Activated naive CD8-positive, alpha-beta T cell treated with anti-CD3 and anti-CD28 coated beads for 36 hours (primary cell): Measurements from ENCODE around the gene RNF31. TPM values are rescaled to one million over a fixed set of nuclear protein-coding genes. Genes with fewer than 3 reads are reported as not detected.

ENCODE experiments used
- DNase-seq: peaks from one replicate; pipeline ENCODE4 v3.0.0; 2021
- H3K27ac Mint-ChIP-seq: one replicate; pipeline ENCODE4 v1.8.0; 2022; ENCODE audit warnings: mild to moderate bottlenecking, moderate library complexity, mixed read lengths
- H3K27me3 Mint-ChIP-seq: one replicate; pipeline ENCODE4 v1.8.0; 2022; ENCODE audit warnings: mild to moderate bottlenecking, mixed read lengths
- H3K36me3 Mint-ChIP-seq: one replicate; pipeline ENCODE4 v1.8.0; 2021; ENCODE audit warnings: mild to moderate bottlenecking, mixed read lengths
- H3K4me1 Mint-ChIP-seq: one replicate; pipeline ENCODE4 v1.8.0; 2021; ENCODE audit warnings: mixed read lengths
- H3K4me3 Mint-ChIP-seq: one replicate; pipeline ENCODE4 v1.8.0; 2022; ENCODE audit warnings: mild to moderate bottlenecking, moderate library complexity, mixed read lengths
- H3K9me3 Mint-ChIP-seq: one replicate; pipeline ENCODE4 v1.8.0; 2022; ENCODE audit warnings: mixed read lengths
- total RNA-seq, 2 experiments: library from RNA; stranded (reverse); gene quantifications; one replicate each; pipeline ENCODE4 v1.2.3, GENCODE V29; 2021

The RNF31 gene
- total RNA-seq, 2 experiments from 2014 or later, result 82.2 to 86.5 TPM

DNA sequence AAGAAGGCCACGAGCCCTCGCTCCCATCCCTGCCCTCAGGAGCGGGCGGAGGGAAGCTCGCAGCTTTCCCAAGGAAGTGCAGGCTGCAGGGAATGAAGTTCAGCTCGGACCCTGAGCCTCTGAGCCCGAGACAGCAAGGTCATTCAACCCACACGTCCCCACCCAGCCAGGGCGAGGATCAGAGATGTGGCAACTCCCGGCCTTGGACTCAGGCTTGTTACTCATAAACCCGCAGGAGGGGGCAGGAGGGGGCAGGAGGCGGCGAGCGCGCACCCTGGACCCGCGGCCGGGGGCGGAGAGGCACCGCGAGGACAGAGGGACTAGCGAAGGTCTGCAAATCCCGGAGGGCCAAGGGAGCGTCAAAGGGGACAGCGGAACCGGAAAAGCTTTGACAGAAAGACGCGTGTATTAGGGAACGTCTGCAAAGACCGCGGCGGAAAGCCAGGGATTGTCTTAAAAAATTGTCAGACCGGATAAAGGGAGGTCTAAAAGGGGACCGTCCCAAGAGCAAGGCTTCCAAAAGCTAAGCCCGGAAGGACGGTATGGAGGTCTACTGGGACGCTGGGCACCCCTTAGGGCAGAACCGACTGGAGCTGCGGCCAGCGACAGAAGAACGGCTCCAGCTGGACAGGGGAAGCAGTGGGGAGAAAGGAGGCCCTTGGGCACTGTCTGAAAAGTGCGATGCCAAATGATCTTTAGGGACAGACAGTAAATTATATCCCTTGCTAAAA is 33.3 kb upstream of the RNF31 start:
- peak overlapping the region; percentile 95 for H3K4me3 Mint-ChIP-seq
- no peaks in the 10 kb centered on the region for H3K9me3 Mint-ChIP-seq
- DNase-seq, result peak; percentile 87
- H3K27me3 Mint-ChIP-seq, result no peaks in the 10 kb centered on the region
- peaks cover 22% of the 10 kb centered on the region for H3K4me1 Mint-ChIP-seq
- H3K36me3 Mint-ChIP-seq, result peaks cover 17% of the 10 kb centered on the region
- H3K27ac Mint-ChIP-seq, result peak overlapping the region; percentile 99

DNA sequence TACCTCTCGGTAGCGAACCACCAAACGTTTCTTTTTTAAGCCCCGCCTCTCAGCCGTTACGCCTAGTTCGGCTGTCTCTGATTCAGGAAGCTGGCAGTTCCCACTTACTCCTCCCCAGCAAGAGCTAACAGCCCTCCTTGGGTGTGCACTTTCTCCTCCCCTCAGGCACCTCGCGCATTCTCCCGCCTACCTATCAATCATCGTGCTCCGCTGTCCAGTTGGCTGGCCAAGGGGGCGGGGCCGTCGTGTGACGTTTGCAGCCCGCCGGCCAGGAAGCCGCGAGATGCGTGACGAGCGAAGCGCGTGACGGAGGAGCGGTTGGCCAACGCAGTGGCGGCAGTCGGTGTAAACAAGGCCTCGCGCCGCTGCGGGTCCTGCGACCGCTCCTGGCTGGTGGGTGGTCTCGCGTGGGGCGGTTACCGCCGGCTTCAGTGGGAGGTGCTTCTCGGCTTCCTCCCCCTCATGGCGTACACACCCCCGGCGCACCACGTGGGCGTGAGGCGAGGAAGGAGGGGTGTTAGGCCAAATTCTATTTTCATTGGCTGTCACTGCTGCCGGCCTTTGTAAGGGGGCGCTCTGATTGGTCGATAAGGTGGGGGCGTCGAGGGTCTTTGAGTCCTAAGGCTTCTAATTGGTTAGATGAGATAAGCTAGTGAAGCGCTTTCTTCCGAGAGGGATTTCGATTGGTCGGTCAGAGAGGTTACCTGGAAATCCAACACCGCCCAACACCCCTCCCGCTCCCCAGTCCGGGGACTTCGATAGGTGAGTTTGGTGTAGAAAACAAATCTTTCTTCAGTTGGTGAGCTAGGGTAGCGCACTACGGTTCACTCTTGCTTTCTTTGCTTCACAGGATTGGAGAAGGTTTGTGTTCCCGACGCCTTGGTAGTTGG is 32.5 kb upstream of the RNF31 start, which contains the start of the genes DCAF11 and NRL:
Gene DCAF11, plus strand, starts transcription at position 246 of the 890 bp plus-strand sequence. CDS start 818 bp downstream, outside the sequence.
Gene NRL, minus strand, starts transcription at position 418 of the 890 bp plus-strand sequence. CDS start 32,101 bp downstream, outside the sequence.
- Mint-ChIP-seq H3K27me3 (no peaks in the 10 kb centered on the region), H3K36me3 (peaks cover 17% of the 10 kb centered on the region), H3K4me1 (peaks cover 22% of the 10 kb centered on the region), H3K27ac (peak within 1 kb of the TSS; percentile 99), H3K4me3 (peak within 1 kb of the TSS; percentile 95), H3K9me3 (no peaks in the 10 kb centered on the region)
- DNase-seq, result peak; percentile 99

DNA sequence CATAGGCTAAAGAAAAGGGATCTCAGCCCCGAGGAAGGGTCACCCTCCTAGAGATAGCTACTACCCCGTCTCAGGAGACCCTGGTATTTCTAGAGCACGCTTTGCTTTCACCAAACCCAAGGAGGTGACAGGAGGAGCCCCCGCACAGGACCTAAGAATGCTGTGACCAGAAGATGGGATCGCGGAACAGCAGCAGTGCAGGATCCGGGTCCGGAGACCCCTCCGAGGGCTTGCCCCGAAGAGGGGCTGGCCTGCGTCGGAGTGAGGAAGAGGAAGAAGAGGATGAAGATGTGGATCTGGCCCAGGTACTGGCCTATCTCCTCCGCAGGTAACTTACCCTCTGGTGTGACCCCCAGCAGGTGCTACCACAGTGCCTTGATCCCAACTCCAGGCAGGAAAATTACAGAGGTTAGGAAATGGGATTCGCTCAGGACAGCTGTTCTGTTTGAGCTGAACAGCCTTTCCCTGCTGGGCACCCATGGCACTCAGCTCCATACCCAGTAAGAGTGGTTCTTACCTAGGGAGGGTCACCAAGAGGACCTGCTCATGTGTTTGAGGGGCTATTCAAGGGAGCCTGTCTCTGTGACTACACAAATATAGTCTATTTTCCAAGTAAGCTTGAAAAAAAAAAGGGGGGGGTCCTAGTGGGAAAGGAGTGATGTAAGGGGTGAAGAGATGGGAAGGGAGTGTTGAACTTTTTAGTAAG is 31.7 kb upstream of the RNF31 start:
- no peaks in the 10 kb centered on the region for H3K27me3 Mint-ChIP-seq
- peaks cover 21% of the 10 kb centered on the region for H3K4me1 Mint-ChIP-seq
- peak overlapping the region; percentile 99 for H3K27ac Mint-ChIP-seq
- H3K4me3 Mint-ChIP-seq, result peak overlapping the region; percentile 95
- peaks cover 17% of the 10 kb centered on the region for H3K36me3 Mint-ChIP-seq
- H3K9me3 Mint-ChIP-seq, result no peaks in the 10 kb centered on the region
- DNase-seq, result no peak

DNA sequence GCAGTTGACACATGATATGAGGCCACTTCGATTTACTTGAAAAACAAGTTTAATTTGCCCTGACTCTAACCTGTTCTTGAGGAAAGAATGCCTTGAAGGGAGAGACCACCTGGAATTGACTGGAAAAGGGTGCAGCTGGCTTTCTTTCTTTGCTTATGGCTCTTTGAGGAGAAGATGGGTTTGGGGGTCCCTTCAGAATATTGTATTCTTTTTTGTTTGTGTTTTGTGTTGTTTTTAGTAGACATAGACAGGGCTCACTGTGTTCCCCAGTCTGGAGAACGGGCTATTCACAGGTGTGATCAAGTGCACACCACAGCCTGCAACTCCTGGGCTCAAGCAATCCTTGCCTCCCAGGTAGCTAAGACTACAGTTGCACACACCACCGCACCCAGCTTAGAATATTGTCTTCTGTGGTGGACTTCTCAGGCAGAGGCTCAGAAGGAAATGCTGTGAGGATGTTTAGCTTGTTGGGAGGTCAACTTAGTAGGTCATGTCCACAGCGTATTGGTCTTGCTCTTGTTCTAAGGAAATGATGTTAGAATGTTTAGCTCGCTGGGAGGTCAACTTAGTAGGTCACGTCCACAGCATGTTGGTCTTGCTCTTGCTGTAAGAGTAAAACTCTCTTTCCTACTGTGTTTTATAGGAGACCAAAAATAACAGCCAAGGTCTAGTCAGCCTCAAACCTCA is 31.0 kb upstream of the RNF31 start:
- peaks cover 17% of the 10 kb centered on the region for H3K36me3 Mint-ChIP-seq
- no peaks in the 10 kb centered on the region for H3K27me3 Mint-ChIP-seq
- peaks cover 20% of the 10 kb centered on the region for H3K4me1 Mint-ChIP-seq
- no peaks in the 10 kb centered on the region for H3K9me3 Mint-ChIP-seq
- peak overlapping the region; percentile 99 for H3K27ac Mint-ChIP-seq
- peak overlapping the region; percentile 95 for H3K4me3 Mint-ChIP-seq
- DNase-seq, result no peak

DNA sequence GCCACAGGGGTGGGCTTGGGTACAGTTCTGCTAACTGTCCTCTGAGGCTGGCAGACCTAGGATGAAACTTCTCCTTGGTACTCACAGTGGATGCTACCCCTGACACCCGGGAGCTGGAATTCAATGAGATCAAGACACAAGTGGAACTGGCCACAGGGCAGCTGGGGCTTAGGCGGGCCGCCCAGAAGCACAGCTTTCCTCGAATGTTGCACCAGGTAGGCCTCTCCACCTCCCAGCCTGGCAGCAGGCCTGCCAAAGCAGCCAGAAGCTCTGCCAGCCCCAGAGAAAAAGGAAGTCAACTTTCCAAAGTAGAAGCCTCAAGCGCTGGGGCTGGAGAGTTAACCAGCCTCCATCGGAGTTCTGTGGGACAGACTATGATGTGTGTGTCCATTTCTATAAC is 30.1 kb upstream of the RNF31 start:
- H3K4me3 Mint-ChIP-seq, result no peak overlapping the region
- H3K27me3 Mint-ChIP-seq, result no peaks in the 10 kb centered on the region
- peaks cover 20% of the 10 kb centered on the region for H3K4me1 Mint-ChIP-seq
- DNase-seq, result no peak
- H3K27ac Mint-ChIP-seq, result no peak overlapping the region
- peaks cover 16% of the 10 kb centered on the region for H3K36me3 Mint-ChIP-seq
- H3K9me3 Mint-ChIP-seq, result no peaks in the 10 kb centered on the region

DNA sequence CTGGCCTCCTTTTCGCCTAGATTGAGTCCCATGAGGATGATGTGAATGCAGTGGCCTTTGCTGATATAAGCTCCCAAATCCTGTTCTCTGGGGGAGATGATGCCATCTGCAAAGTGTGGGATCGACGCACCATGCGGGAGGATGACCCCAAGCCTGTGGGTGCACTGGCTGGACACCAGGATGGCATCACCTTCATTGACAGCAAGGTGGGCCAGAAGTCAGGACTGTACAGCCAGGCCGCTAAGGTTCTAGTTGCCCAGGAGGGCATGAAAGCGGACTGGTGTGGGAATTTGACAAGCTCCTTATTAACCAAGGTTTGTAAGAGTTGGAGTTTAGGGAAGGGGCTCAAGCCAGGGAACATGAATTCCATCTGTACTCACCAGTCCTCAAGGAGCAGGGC is 27.6 kb upstream of the RNF31 start:
- H3K27ac Mint-ChIP-seq, result no peak overlapping the region
- H3K36me3 Mint-ChIP-seq, result peaks cover 14% of the 10 kb centered on the region
- no peak overlapping the region for H3K4me3 Mint-ChIP-seq
- H3K9me3 Mint-ChIP-seq, result no peaks in the 10 kb centered on the region
- no peak for DNase-seq
- H3K4me1 Mint-ChIP-seq, result peaks cover 20% of the 10 kb centered on the region
- no peaks in the 10 kb centered on the region for H3K27me3 Mint-ChIP-seq

DNA sequence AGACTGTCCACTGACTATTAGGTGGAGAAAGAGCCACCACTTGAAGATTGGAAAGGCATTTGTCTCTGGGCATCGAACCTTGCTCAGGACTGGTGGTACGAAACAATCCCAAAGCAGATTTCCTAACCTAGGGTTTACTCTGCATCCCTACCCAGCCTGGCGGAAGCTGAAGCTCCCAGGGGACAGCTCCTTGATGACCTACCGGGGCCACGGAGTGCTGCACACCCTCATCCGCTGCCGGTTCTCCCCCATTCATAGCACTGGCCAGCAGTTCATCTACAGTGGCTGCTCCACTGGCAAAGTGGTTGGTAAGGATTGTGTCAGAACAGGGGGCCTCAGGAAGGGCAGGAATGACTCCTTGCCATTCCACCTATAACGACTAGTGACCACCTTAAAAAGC is 26.1 kb upstream of the RNF31 start:
- Mint-ChIP-seq H3K27me3 (no peaks in the 10 kb centered on the region), H3K9me3 (no peaks in the 10 kb centered on the region), H3K4me1 (peaks cover 13% of the 10 kb centered on the region)

DNA sequence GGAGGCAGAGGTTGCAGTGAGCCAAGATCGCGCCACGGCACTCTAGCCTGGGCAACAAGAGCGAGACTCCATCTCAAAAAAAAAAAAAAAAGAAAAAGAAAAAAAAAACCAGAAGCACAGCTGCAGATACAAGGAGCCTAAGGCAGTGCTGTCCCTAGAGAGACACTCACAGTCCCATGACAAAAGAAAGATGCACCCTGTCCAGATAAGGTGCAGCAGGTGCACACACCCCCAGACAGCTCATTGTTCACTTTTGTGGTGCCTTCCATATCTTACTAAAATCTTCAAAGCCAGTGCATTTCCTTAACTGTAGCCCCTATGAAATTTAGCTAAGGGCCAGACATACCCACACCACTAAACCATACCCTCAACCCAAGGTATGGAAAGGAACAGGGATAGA is 24.9 kb upstream of the RNF31 start:
- Mint-ChIP-seq H3K27me3 (no peaks in the 10 kb centered on the region), H3K27ac (no peak overlapping the region), H3K36me3 (peaks cover 6% of the 10 kb centered on the region), H3K4me3 (no peak overlapping the region), H3K4me1 (peaks cover 7% of the 10 kb centered on the region), H3K9me3 (no peaks in the 10 kb centered on the region)
- DNase-seq, result no peak

More for the DNA sequence above, 26.1 kb upstream of the RNF31 start:
- DNase-seq, result no peak
- peaks cover 9% of the 10 kb centered on the region for H3K36me3 Mint-ChIP-seq
- H3K4me3 Mint-ChIP-seq, result no peak overlapping the region
- no peak overlapping the region for H3K27ac Mint-ChIP-seq

DNA sequence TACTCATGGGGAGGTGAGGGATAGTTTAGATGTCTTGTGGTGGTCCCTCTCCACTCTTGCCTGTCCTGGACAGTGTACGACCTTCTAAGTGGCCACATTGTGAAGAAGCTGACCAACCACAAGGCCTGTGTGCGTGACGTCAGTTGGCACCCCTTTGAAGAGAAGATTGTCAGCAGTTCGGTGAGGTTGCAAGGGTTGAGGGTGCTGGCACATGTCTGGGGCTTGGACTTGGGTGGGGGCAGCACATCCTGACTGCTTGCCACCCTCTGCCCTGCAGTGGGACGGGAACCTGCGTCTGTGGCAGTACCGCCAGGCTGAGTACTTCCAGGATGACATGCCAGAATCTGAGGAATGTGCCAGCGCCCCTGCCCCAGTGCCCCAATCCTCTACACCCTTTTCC is 24.4 kb upstream of the RNF31 start:
- H3K4me3 Mint-ChIP-seq, result no peak overlapping the region
- peaks cover 3% of the 10 kb centered on the region for H3K4me1 Mint-ChIP-seq
- DNase-seq, result no peak
- no peaks in the 10 kb centered on the region for H3K9me3 Mint-ChIP-seq
- H3K27ac Mint-ChIP-seq, result no peak overlapping the region
- peaks cover 5% of the 10 kb centered on the region for H3K36me3 Mint-ChIP-seq
- H3K27me3 Mint-ChIP-seq, result no peaks in the 10 kb centered on the region

DNA sequence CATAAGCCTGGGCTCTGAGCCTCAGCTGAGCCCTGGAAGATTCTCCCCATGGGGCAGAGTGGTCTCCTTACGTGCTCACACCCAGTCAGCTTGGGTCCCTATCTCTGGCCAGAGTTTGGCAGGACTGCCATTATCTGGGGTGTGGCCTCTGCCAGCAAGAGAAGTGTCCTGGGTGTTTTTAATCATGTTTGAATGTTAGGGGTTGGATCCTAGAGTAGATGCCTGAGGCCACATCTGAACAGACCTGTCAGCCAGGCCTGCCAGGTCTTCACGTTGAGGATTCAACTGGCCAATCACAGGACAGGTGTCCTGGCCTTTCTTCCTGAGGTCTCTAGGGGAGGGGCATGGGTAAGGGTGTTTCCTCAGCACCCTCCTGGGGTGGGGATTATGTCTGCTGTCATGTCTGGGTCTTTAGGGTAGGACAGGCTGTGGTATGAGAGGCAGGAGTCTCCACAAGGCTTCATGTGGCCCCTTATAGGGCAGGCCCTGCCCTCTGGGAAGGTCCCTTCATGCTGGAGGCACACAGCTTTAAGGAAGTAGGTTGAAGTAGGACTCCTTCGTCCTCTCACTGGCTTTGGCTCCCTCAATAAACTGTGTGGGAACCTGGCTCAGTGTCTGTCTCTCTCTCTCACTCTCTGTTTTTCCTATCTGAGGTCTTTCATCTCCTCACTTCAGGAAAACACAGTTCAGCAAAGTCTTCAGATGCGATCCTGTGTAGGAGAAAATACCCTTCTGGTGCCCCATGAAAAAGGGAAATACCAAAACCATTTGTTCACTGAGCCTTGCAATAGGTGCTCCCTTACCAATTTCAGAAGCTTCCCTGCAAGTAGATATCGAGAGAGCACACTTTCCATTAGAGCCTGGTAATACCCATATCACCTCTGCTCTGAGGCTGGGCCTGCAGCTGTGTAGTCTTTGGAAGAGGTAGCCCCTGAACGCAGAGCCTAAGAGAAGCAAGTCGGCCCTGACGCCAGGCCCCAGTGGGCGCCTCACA is 23.6 kb upstream of the RNF31 start:
- Mint-ChIP-seq H3K27me3 (no peaks in the 10 kb centered on the region), H3K36me3 (peaks cover 2% of the 10 kb centered on the region), H3K4me3 (no peak overlapping the region), H3K9me3 (no peaks in the 10 kb centered on the region), H3K27ac (peak overlapping the region; percentile 19), H3K4me1 (peaks cover 7% of the 10 kb centered on the region)
- DNase-seq, result no peak

DNA sequence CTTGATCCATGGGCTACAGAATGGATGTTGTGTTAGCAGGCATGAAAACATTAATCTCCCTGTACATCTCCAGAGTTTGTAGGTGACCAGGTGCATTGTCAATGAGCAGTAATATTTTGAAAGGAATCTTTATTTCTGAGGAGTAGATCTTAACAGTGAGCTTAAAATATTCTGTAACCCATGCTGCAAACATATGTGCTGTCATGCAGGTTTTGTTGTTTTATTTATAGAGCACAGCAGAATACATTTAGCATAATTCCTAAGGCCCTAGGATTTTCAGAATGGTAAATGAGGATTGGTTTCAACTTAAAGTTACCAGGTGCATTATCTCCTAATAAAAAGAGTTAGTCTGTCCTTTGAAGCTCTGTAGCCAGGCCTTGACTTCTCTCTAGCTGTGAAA is 20.4 kb upstream of the RNF31 start:
- no peak for DNase-seq
- Mint-ChIP-seq H3K27ac (no peak overlapping the region), H3K4me3 (no peak overlapping the region), H3K27me3 (no peaks in the 10 kb centered on the region), H3K9me3 (no peaks in the 10 kb centered on the region), H3K36me3 (peaks cover 2% of the 10 kb centered on the region), H3K4me1 (peaks cover 6% of the 10 kb centered on the region)

DNA sequence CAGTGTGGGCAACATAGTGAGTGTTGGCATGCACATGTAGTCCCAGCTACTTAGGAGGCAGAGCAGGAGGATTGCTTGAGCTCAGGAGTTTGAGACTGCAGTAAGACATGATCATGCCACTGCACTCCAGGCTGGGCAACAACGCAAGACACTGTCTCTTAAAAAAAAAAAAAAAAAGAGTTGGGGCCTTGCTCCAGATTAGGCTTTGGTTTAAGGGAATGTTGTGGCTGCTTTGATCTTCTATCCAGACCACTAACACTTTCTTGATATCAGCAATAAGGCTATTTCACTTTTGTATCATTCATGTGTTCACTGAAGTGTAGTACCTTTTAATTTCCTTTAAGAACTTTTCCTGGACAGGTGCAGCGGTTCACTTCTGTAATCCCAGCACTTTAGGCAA is 19.6 kb upstream of the RNF31 start:
- H3K27ac Mint-ChIP-seq, result no peak overlapping the region
- H3K9me3 Mint-ChIP-seq, result no peaks in the 10 kb centered on the region

DNA sequence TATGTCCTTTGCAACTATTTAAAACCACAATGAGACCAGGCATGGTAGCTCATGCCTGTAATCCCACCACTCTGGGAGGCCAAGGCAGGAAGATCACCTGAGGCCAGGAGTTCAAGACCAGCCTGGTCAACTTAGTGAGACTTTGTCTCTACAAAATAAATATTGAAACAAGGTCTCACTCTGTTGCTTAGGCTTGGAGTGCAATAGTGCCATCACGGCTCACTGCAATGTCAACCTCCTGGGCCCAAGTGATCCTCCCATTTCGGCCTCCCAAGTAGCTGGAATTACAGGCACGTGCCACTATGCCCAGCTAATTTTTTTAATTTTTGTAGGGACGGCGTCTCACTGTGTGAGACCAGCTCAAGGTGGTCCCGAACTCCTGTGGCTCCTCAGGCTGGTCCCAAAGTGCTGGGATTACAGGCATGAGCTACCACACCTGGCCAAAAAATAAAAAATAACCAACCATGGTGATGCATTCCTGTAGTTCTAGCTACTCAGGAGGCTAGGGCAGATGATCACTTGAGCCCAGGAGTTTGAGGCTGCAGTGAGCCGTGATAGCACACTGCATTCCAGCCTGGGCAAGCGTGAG is 17.8 kb upstream of the RNF31 start:
- H3K4me1 Mint-ChIP-seq, result peaks cover 19% of the 10 kb centered on the region
- H3K27ac Mint-ChIP-seq, result no peak overlapping the region
- no peak overlapping the region for H3K4me3 Mint-ChIP-seq
- H3K27me3 Mint-ChIP-seq, result no peaks in the 10 kb centered on the region
- H3K9me3 Mint-ChIP-seq, result no peaks in the 10 kb centered on the region
- peaks cover 2% of the 10 kb centered on the region for H3K36me3 Mint-ChIP-seq
- DNase-seq, result no peak

More for the DNA sequence above, 19.6 kb upstream of the RNF31 start:
- Mint-ChIP-seq H3K4me1 (peaks cover 14% of the 10 kb centered on the region), H3K27me3 (no peaks in the 10 kb centered on the region), H3K36me3 (peaks cover 2% of the 10 kb centered on the region), H3K4me3 (no peak overlapping the region)
- DNase-seq, result no peak
